GM10266 (cell line): ENCODE data around the gene XRCC1.

ENCODE experiments used
- DNase-seq: peaks from one replicate; pipeline ENCODE4 v3.0.0; 2012; ENCODE audit errors: extremely low spot score
- TF ChIP-seq, protein P1 (sequence below): IDR thresholded peaks from 2 replicates; pipeline ENCODE4 v1.5.1; 2012; ENCODE audit warnings: mild to moderate bottlenecking, low read depth; ENCODE audit not compliant: control insufficient read depth, insufficient read depth; ENCODE audit errors: missing control alignments

The XRCC1 gene

GRCh38 chr19:43538922-43539321, 36.4 kb downstream of the XRCC1 start:
- TF ChIP-seq, protein P1, sequence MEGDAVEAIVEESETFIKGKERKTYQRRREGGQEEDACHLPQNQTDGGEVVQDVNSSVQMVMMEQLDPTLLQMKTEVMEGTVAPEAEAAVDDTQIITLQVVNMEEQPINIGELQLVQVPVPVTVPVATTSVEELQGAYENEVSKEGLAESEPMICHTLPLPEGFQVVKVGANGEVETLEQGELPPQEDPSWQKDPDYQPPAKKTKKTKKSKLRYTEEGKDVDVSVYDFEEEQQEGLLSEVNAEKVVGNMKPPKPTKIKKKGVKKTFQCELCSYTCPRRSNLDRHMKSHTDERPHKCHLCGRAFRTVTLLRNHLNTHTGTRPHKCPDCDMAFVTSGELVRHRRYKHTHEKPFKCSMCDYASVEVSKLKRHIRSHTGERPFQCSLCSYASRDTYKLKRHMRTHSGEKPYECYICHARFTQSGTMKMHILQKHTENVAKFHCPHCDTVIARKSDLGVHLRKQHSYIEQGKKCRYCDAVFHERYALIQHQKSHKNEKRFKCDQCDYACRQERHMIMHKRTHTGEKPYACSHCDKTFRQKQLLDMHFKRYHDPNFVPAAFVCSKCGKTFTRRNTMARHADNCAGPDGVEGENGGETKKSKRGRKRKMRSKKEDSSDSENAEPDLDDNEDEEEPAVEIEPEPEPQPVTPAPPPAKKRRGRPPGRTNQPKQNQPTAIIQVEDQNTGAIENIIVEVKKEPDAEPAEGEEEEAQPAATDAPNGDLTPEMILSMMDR: no peak
- no peak for DNase-seq

- DNase-seq: peak; percentile 54
- TF ChIP-seq, protein P1: peak; percentile 47
Observed at GRCh38 chr19:43534816-43535761, 40.2 kb downstream of the XRCC1 start.

DNA sequence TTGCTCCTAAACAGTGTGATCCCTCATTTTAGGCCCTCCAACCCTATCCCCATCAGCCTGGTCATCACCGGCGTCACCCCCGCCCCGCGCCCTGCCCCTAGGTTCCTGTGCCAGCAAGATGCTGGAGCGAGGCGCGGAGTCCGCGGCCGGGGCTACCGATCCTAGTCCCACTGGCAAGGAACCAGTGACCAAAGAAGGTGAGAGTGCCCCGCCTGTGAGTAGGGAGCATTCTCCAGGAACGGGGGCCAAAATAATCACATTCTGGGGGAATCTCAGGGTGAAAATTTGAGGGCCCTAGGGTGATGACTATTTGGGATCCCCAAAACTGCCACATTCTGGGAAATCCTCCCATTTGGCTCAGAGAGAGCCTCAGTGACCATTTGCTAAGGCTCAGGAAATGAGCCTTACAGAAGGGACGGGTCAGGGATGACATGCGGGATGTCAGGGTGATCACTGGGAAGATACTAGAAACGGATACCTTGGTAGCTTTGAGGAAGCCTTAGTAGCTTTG, 41.0 kb downstream of the XRCC1 start:
- TF ChIP-seq, protein P1: no peak
- peak; percentile 25 for DNase-seq

GRCh38 chr19:43533546-43534304, 41.6 kb downstream of the XRCC1 start:
- TF ChIP-seq, protein P1: no peak
- DNase-seq: peak; percentile 99

GRCh38 chr19:43532962-43533545, 42.3 kb downstream of the XRCC1 start, which contains the start of gene ZNF575:
TSS of gene ZNF575 (plus strand) at chr19:43533188. CDS start at chr19:43534423, 1,235 bp downstream.
- TF ChIP-seq, protein P1: no peak
- peak; percentile 96 for DNase-seq

DNA sequence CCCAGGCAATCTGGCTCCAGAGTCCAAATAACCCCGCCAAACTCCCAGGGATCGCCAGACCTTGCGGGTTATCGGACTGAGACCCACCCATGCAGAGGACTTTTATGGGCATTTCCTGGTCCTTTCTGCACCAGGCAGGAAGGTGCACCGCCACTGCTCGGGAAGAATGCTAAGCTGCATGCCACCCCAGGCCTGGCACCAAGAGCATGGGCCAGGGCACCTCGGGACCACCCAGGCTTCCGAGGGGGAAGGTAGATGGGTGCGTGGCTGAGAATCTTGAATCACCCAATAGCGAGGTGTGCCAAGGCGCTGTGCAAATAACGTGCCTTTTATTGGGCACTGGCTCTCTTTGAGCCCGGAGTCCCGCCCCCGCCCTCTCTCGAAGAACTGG, 42.8 kb downstream of the XRCC1 start:
- TF ChIP-seq, protein P1: no peak
- peak; percentile 69 for DNase-seq
